GM12878 (cell line): ENCODE results near the gene HEATR1. TPM values are rescaled to one million over a fixed set of nuclear protein-coding genes. Genes with fewer than 3 reads are reported as not detected.

Source experiments
- ATAC-seq: fragments of 200-7000 bp; cut with Tn5 transposase; 3 replicates; pipeline ENCODE4 v1.9.1; 2020; ENCODE audit warnings: mild to moderate bottlenecking, moderate library complexity
- BruUV-seq: library from RNA; stranded (reverse); fragments of 400-500 nt; replicated peaks from 2 replicates; lab custom pipeline; 2021; lab: Mats Ljungman, UMichigan
- CTCF ChIA-PET: fragments of 300-600 bp; sonication (Branson Sonifier 250); formaldehyde crosslinking; extraction: SDS; loops from one replicate; lab custom pipeline; 2021; ENCODE audit warnings: inconsistent platforms; lab: Yijun Ruan, JAX
- POLR2A ChIA-PET: fragments of 350-600 bp; formaldehyde crosslinking; extraction: SDS; loops from one replicate; lab custom pipeline; 2021; ENCODE audit warnings: inconsistent platforms; lab: Charles Lee
- RAD21 ChIA-PET: fragments of 300-600 bp; sonication (Branson Sonifier 250); formaldehyde crosslinking; loops from one replicate; lab custom pipeline; 2023; ENCODE audit warnings: antibody characterized with exemption; ENCODE audit not compliant: unreplicated experiment; lab: Charles Lee
- SMC1A ChIA-PET: fragments of 300-600 bp; sonication (Branson Sonifier 250); formaldehyde crosslinking; loops from one replicate; lab custom pipeline; 2023; ENCODE audit not compliant: unreplicated experiment, uncharacterized antibody; lab: Charles Lee
- DNase-seq: peaks from one replicate; pipeline ENCODE4 v3.0.0-alpha.2; 2011; ENCODE audit warnings: low read depth, low spot score
- FAIRE-seq: peaks from 3 replicates; lab custom pipeline; 2011; peaks lifted over from hg19 to GRCh38; lab: Jason Lieb, UNC
- H2AFZ ChIP-seq: 2 replicates; pipeline ENCODE4 v1.6.0; 2011; ENCODE audit warnings: low read depth, low read length, control low read depth; ENCODE audit not compliant: control insufficient read depth
- H3K27ac ChIP-seq: 2 replicates; pipeline ENCODE4 v1.5.1; 2011; ENCODE audit warnings: control low read depth; ENCODE audit not compliant: control insufficient read depth, insufficient read depth
- H3K27me3 ChIP-seq, 2 experiments: replicated peaks in 1 of 2; 2 replicates each; pipeline versions ENCODE4 v1.6.0 to v1.6.1; 2011; ENCODE audit warnings: low read length in 1 of 2; ENCODE audit not compliant: control insufficient read depth in 2 of 2, insufficient read depth in 2 of 2
- H3K36me3 ChIP-seq, 2 experiments: 2 replicates each; pipeline ENCODE4 v1.5.1; 2011; ENCODE audit warnings: low read length in 1 of 2; ENCODE audit not compliant: control insufficient read depth in 2 of 2, insufficient read depth in 2 of 2
- H3K4me1 ChIP-seq: 2 replicates; pipeline ENCODE4 v1.6.1; 2011; ENCODE audit warnings: mild to moderate bottlenecking, low read length, moderate library complexity, mixed read lengths; ENCODE audit not compliant: control insufficient read depth, insufficient read depth
- H3K4me2 ChIP-seq: 2 replicates; pipeline ENCODE4 v1.6.0; 2011; ENCODE audit warnings: control low read depth; ENCODE audit not compliant: control insufficient read depth, insufficient read depth
- H3K4me3 ChIP-seq: fragments of 200-600 bp; sonication (generic); 2 replicates; pipeline ENCODE4 v1.5.1; 2016
- H3K79me2 ChIP-seq: 2 replicates; pipeline ENCODE4 v1.6.0; 2011; ENCODE audit warnings: low read length; ENCODE audit not compliant: control insufficient read depth, insufficient read depth
- H3K9ac ChIP-seq: 2 replicates; pipeline ENCODE4 v1.8.0; 2011; ENCODE audit warnings: low read length, control low read depth, mixed read lengths; ENCODE audit not compliant: control insufficient read depth, insufficient read depth
- H3K9me3 ChIP-seq: replicated peaks from 3 replicates; pipeline ENCODE4 v1.5.1; 2011; ENCODE audit warnings: mild to moderate bottlenecking, low read length; ENCODE audit not compliant: control insufficient read depth, insufficient read depth
- H4K20me1 ChIP-seq: 2 replicates; pipeline ENCODE4 v1.6.0; 2011; ENCODE audit not compliant: control insufficient read depth, insufficient read depth
- ATF3 ChIP-seq: IDR thresholded peaks from 2 replicates; pipeline ENCODE4 v1.6.1; 2011; ENCODE audit warnings: low read depth, mild to moderate bottlenecking, low read length, moderate library complexity, borderline replicate concordance; ENCODE audit errors: extremely low read depth
- BRCA1 ChIP-seq: IDR thresholded peaks from 2 replicates; pipeline ENCODE4 v1.6.1; 2011; ENCODE audit warnings: low read depth, low read length, improper control_type of control experiment
- CBX5 ChIP-seq: sonication (generic); IDR thresholded peaks from 2 replicates; pipeline ENCODE4 v1.6.1; 2016; ENCODE audit warnings: low read depth, moderate library complexity, mild to moderate bottlenecking, inconsistent platforms
- CHD4 ChIP-seq: fragments of 200-600 bp; sonication (generic); IDR thresholded peaks from 2 replicates; pipeline ENCODE4 v1.6.1; 2016; ENCODE audit warnings: mild to moderate bottlenecking
- FOS ChIP-seq: IDR thresholded peaks from 3 replicates; pipeline ENCODE4 v1.6.1; 2011; ENCODE audit warnings: borderline replicate concordance; ENCODE audit not compliant: insufficient read length; ENCODE audit errors: extremely low read depth
- HCFC1 ChIP-seq: fragments of 150-350 bp; IDR thresholded peaks from 2 replicates; pipeline ENCODE4 v1.6.1; 2014; ENCODE audit warnings: low read length
- IKZF1 ChIP-seq: fragments of 450-650 bp; conservative IDR thresholded peaks from 2 replicates; pipeline ENCODE4 v1.6.1; 2017; ENCODE audit warnings: antibody characterized with exemption, mild to moderate bottlenecking
- MYB ChIP-seq: fragments of 150-350 bp; IDR thresholded peaks from 2 replicates; pipeline ENCODE4 v1.6.1; 2014; ENCODE audit warnings: mild to moderate bottlenecking, low read depth, low read length, borderline replicate concordance
- NFIC ChIP-seq: IDR thresholded peaks from 2 replicates; pipeline ENCODE4 v1.6.1; 2012; ENCODE audit warnings: low read depth, mild to moderate bottlenecking, inconsistent platforms, low read length, moderate library complexity
- NFXL1 ChIP-seq: fragments of 450-650 bp; IDR thresholded peaks from 2 replicates; pipeline ENCODE4 v1.6.1; 2017; ENCODE audit warnings: antibody characterized with exemption, mild to moderate bottlenecking, borderline replicate concordance
- NR2C1 ChIP-seq: fragments of 450-650 bp; IDR thresholded peaks from 2 replicates; pipeline ENCODE4 v1.6.1; 2017; ENCODE audit warnings: antibody characterized with exemption, mild to moderate bottlenecking, moderate library complexity
- NR2C2 ChIP-seq: IDR thresholded peaks from 2 replicates; pipeline ENCODE4 v1.6.1; 2011; ENCODE audit warnings: borderline replicate concordance, low read depth; ENCODE audit not compliant: control insufficient read depth, insufficient read length
- POLR2AphosphoS2 ChIP-seq: IDR thresholded peaks from 2 replicates; pipeline ENCODE4 v1.6.1; 2011; ENCODE audit warnings: low read depth, mild to moderate bottlenecking, low read length, improper control_type of control experiment, moderate library complexity
- SREBF2 ChIP-seq: IDR thresholded peaks from 2 replicates; pipeline ENCODE4 v1.6.1; 2012; ENCODE audit warnings: mild to moderate bottlenecking, low read length
- WRNIP1 ChIP-seq: IDR thresholded peaks from 2 replicates; pipeline ENCODE4 v1.6.1; 2011; ENCODE audit warnings: low read depth, low read length, improper control_type of control experiment, borderline replicate concordance
- YBX1 ChIP-seq: fragments of 450-650 bp; IDR thresholded peaks from 2 replicates; pipeline ENCODE4 v1.6.1; 2016; ENCODE audit warnings: antibody characterized with exemption
- ZNF274 ChIP-seq: IDR thresholded peaks from one replicate; pipeline ENCODE4 v1.8.0; 2011; ENCODE audit not compliant: insufficient read length, insufficient read depth
- WGBS: methylation state at CpG from one replicate; pipeline ENCODE4 v1.1.6; 2016; ENCODE audit warnings: low lambda C conversion rate; ENCODE audit not compliant: insufficient replicate concordance, insufficient coverage; ENCODE audit errors: missing lambda C conversion rate; 5-methylcytosine and 5-hydroxymethylcytosine counted together
- in situ Hi-C: fragments of 300-500 bp; cut with MboI; formaldehyde crosslinking; loops from 9 replicates; pipeline ENCODE4 v1.14.3; 2018; ENCODE audit warnings: mixed read lengths
- intact Hi-C: fragments of 100-400 bp; cut with micrococcal nuclease; formaldehyde crosslinking; loops from one replicate; pipeline ENCODE4 v1.14.2; 2022; ENCODE audit not compliant: unreplicated experiment
- polyA plus RNA-seq, 11 experiments: library from polyadenylated mRNA; depleted of rRNA in 4 of 11; unstranded in 6 of 11; stranded (reverse) in 5 of 11; fragments of >200 nt; fragmentation: Nextera tagmentation in 4 of 11; fragmentation: Illumina TruSeq in 1 of 11; extraction: Ambion mirVana in 4 of 11; extraction: Trizol in 1 of 11; gene quantifications; 1 replicate in 1 of 11; 2 replicates in 10 of 11; pipeline versions ENCODE4 v1.2.1 to v1.2.3, GENCODE V29; 2011 to 2016; ENCODE audit warnings: inconsistent platforms in 2 of 11, missing spikeins in 2 of 11, low read depth in 1 of 11
- total RNA-seq, 4 experiments: library from RNA; depleted of rRNA in 3 of 4; stranded (reverse); fragments of >200 nt in 3 of 4; fragmentation: Illumina TruSeq in 1 of 4; extraction: Trizol in 1 of 4; gene quantifications; 2 replicates each; pipeline versions ENCODE4 v1.2.1 to v1.2.3, GENCODE V29; 2013 to 2021
- TF ChIP-seq, protein P1 (sequence below): fragments of 450-650 bp; IDR thresholded peaks from 2 replicates; pipeline ENCODE4 v1.6.1; 2018; ENCODE audit warnings: borderline replicate concordance, mild to moderate bottlenecking; ENCODE audit not compliant: partially characterized antibody
- TF ChIP-seq, protein P2 (sequence below): fragments of 450-650 bp; IDR thresholded peaks from 2 replicates; pipeline ENCODE4 v1.6.1; 2016; ENCODE audit warnings: mild to moderate bottlenecking, moderate library complexity, borderline replicate concordance

The HEATR1 gene
- total and polyA plus RNA-seq, 10 of the 15 experiments (the other 5 are each of a cell fraction or from before 2014, with no cell fraction given) = 8.6 to 72.3 (median 41.9) TPM

DNA sequence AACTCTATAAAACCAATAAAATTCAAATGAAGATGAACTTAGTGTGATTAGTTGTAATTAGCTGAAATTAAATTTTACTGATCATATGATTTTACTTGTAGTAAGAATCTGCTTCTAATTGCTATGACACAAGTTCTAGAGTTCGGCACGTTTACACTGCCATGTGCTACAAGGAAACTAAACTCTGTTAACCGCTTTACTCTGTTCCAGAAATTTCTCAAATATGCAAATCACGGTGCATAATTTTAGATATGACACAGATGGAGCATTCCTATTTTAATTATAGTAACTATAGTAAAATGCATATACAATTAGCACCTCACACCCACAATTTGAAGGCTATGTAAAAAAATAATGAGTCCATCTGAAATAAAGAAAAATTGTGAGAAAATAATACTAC is 14.8 kb downstream of the HEATR1 start:
- 36% methylated on average over 4 of the region's 4 CpGs for WGBS
- H3K9me3 ChIP-seq = no peaks in the 10 kb centered on the region
- no peak for ATAC-seq
- ChIA-PET POLR2A (no interaction called here), SMC1A (interaction anchor here (1.0 kb wide), 1 partner anchor 15 kb away, joined by 3 read pairs; no protein-coding TSS in a partner anchor), CTCF (no interaction called here), RAD21 (no interaction called here)
- in situ Hi-C loops (no loop called here), intact Hi-C loops (no loop called here)
- DNase-seq = no peak
- no peaks in the 10 kb centered on the region for H3K4me1 ChIP-seq
- no peaks in the 10 kb centered on the region for H4K20me1 ChIP-seq
- FAIRE-seq = no peak
- H3K4me2 ChIP-seq = no peak overlapping the region
- no peak overlapping the region for H3K27ac ChIP-seq
- H2AFZ ChIP-seq = no peak overlapping the region
- H3K27me3 ChIP-seq = no peaks in the 10 kb centered on the region
- H3K79me2 ChIP-seq = no peaks in the 10 kb centered on the region; the same call in 1 of the 2 replicates
- no TSS peak for BruUV-seq
- no peak overlapping the region for H3K9ac ChIP-seq
- H3K36me3 ChIP-seq = peaks cover 3 to 18% of the 10 kb centered on the region in 2 experiments; a peak in 3 of 4 replicates
- H3K4me3 ChIP-seq = no peak overlapping the region
- no peak for TF ChIP-seq MYB
- TF ChIP-seq CBX5 = no peak
- TF ChIP-seq NFXL1 = no peak
- TF ChIP-seq NR2C1 = no peak
- no peak for TF ChIP-seq ZNF274
- TF ChIP-seq HCFC1 = no peak
- TF ChIP-seq FOS = no peak
- TF ChIP-seq, protein P1, sequence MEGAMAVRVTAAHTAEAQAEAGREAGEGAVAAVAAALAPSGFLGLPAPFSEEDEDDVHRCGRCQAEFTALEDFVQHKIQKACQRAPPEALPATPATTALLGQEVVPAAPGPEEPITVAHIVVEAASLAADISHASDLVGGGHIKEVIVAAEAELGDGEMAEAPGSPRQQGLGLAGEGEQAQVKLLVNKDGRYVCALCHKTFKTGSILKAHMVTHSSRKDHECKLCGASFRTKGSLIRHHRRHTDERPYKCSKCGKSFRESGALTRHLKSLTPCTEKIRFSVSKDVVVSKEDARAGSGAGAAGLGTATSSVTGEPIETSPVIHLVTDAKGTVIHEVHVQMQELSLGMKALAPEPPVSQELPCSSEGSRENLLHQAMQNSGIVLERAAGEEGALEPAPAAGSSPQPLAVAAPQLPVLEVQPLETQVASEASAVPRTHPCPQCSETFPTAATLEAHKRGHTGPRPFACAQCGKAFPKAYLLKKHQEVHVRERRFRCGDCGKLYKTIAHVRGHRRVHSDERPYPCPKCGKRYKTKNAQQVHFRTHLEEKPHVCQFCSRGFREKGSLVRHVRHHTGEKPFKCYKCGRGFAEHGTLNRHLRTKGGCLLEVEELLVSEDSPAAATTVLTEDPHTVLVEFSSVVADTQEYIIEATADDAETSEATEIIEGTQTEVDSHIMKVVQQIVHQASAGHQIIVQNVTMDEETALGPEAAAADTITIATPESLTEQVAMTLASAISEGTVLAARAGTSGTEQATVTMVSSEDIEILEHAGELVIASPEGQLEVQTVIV = no peak
- no peak for TF ChIP-seq BRCA1
- TF ChIP-seq ATF3 = no peak
- TF ChIP-seq YBX1 = no peak
- no peak for TF ChIP-seq WRNIP1
- no peak for TF ChIP-seq NR2C2
- TF ChIP-seq NFIC = no peak
- TF ChIP-seq POLR2AphosphoS2 = no peak
- TF ChIP-seq, protein P2, sequence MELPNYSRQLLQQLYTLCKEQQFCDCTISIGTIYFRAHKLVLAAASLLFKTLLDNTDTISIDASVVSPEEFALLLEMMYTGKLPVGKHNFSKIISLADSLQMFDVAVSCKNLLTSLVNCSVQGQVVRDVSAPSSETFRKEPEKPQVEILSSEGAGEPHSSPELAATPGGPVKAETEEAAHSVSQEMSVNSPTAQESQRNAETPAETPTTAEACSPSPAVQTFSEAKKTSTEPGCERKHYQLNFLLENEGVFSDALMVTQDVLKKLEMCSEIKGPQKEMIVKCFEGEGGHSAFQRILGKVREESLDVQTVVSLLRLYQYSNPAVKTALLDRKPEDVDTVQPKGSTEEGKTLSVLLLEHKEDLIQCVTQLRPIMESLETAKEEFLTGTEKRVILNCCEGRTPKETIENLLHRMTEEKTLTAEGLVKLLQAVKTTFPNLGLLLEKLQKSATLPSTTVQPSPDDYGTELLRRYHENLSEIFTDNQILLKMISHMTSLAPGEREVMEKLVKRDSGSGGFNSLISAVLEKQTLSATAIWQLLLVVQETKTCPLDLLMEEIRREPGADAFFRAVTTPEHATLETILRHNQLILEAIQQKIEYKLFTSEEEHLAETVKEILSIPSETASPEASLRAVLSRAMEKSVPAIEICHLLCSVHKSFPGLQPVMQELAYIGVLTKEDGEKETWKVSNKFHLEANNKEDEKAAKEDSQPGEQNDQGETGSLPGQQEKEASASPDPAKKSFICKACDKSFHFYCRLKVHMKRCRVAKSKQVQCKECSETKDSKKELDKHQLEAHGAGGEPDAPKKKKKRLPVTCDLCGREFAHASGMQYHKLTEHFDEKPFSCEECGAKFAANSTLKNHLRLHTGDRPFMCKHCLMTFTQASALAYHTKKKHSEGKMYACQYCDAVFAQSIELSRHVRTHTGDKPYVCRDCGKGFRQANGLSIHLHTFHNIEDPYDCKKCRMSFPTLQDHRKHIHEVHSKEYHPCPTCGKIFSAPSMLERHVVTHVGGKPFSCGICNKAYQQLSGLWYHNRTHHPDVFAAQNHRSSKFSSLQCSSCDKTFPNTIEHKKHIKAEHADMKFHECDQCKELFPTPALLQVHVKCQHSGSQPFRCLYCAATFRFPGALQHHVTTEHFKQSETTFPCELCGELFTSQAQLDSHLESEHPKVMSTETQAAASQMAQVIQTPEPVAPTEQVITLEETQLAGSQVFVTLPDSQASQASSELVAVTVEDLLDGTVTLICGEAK = no peak
- TF ChIP-seq CHD4 = no peak
- TF ChIP-seq SREBF2 = no peak
- TF ChIP-seq IKZF1 = no peak
